Measurements from ENCODE around the gene COL5A1.
"Not testable (repeated sequence)": the region's sequence is repeated elsewhere in the genome, so short reads cannot be mapped to it uniquely, and the experiment has no call there.

The COL5A1 gene

DNA sequence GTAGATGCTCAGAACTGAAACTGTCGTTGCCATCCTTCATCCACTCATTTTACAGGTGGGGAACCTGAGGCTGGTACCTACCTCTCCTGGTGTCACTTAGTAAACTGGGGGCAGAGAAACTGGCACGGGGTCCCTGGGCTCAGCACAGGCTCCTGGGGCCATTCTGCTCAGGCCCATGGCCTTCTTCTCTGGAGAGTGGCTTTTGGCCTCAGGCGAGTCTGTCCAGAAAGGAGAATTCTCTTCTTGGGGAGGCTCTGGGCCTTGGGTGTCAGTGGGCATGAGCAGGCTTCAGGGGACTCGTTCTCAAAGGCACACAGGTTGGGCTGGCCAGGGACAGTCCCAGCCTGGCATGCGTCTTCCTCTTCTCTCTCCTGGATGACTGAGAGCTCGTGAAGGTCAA is 24.6 kb downstream of the COL5A1 start:
- H3K36me3 ChIP-seq (ENCODE audit: control insufficient read depth in 2 of 2, insufficient read depth in 2 of 2, low read length in 2 of 2), result no peaks in the 10 kb centered on the region
- H3K9ac ChIP-seq (ENCODE audit: low read depth in 1 of 2, low read length in 2 of 2), result no peak overlapping the region
- H3K4me3 ChIP-seq (ENCODE audit: low read length in 2 of 2), result no peak overlapping the region
- no peaks in the 10 kb centered on the region for H3K9me3 ChIP-seq (ENCODE audit: control insufficient read depth in 2 of 2, low read length in 2 of 2)
- peaks cover 3% of the 10 kb centered on the region in 2 donors for H3K4me1 ChIP-seq (ENCODE audit: control insufficient read depth in 2 of 2, insufficient read depth in 2 of 2, low read length in 2 of 2)
- peaks cover 0 to 2% of the 10 kb centered on the region in 2 donors for H3K27me3 ChIP-seq (ENCODE audit: control insufficient read depth in 2 of 2, insufficient read depth in 2 of 2, low read length in 2 of 2)
- H3K27ac ChIP-seq (ENCODE audit: low read depth in 2 of 2, low read length in 2 of 2), result no peak overlapping the region

DNA sequence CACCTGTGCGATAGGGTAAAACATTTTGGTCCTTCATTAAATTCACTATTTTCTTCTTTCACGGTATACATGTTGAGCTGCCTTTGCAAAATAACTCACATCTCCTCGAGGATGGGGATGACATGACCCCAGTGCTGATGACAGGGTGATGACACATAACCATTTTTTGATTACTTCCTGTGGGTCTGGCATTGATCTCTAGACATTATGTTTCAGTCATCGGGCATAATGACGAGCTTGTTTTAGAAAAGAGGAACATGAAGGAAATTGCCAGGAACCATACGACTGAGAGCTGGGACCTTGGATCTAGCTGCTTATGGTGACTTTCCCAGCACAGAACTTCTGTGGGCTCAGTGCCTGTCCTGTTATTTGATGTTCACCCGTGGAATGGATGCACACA is 25.2 kb downstream of the COL5A1 start:
- Histone ChIP-seq H3K4me3 (ENCODE audit: low read length in 2 of 2) (no peak overlapping the region), H3K9me3 (ENCODE audit: control insufficient read depth in 2 of 2, low read length in 2 of 2) (no peaks in the 10 kb centered on the region), H3K4me1 (ENCODE audit: control insufficient read depth in 2 of 2, insufficient read depth in 2 of 2, low read length in 2 of 2) (peaks cover 0 to 3% of the 10 kb centered on the region in 2 donors), H3K27ac (ENCODE audit: low read depth in 2 of 2, low read length in 2 of 2) (no peak overlapping the region), H3K9ac (ENCODE audit: low read depth in 1 of 2, low read length in 2 of 2) (no peak overlapping the region), H3K36me3 (ENCODE audit: control insufficient read depth in 2 of 2, insufficient read depth in 2 of 2, low read length in 2 of 2) (no peaks in the 10 kb centered on the region), H3K27me3 (ENCODE audit: control insufficient read depth in 2 of 2, insufficient read depth in 2 of 2, low read length in 2 of 2) (peaks cover 0 to 2% of the 10 kb centered on the region in 2 donors)

DNA sequence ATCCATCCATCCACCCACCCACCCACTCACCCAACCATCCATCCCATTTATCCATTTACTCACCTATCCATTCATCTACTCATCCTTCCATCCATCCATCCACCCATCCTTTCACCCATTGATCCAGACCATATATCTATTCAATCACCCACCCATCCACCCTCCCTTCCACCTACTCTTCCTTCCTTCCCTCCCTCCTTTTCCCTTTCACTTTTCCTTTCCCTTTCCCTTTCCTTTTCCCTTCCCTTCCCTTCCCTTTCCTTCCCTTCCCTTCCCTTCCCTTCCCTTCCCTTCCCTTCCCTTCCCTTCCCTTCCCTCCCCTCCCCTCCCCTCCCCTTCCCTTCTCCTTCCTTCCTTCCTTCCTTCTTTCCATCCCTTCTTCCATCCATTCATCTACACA is 27.4 kb downstream of the COL5A1 start:
- not testable (repeated sequence) for H3K36me3 ChIP-seq (ENCODE audit: control insufficient read depth in 2 of 2, insufficient read depth in 2 of 2, low read length in 2 of 2); H3K9me3 ChIP-seq (ENCODE audit: control insufficient read depth in 2 of 2, low read length in 2 of 2); H3K27me3 ChIP-seq (ENCODE audit: control insufficient read depth in 2 of 2, insufficient read depth in 2 of 2, low read length in 2 of 2); H3K27ac ChIP-seq (ENCODE audit: low read depth in 2 of 2, low read length in 2 of 2); H3K4me3 ChIP-seq (ENCODE audit: low read length in 2 of 2); H3K4me1 ChIP-seq (ENCODE audit: control insufficient read depth in 2 of 2, insufficient read depth in 2 of 2, low read length in 2 of 2); H3K9ac ChIP-seq (ENCODE audit: low read depth in 1 of 2, low read length in 2 of 2)

DNA sequence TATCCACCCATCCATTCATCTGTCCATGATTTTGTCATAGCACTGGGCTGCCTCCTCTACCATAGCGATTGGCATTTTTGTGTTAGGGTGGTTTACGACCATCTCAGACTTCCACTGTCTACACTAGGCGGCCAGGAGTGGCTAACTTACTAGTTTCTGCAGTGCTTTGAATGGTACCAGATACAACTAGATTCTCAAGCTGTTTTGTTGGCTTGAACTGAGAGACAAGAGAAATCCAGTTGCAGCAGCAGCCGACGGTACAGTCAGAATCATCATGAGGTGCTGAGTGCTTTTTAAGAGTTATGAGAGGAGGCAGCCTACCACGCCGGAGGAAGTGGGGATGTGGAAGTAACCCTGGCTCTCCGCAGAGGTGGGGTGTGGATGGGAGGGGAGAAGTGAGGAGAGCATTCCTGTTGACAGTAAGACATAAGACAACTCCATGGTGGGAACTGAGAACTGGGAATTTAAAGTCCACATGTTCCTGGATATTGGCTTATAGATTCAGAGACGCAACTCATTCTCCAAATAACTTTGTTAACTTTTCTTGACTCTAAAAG is 27.9 kb downstream of the COL5A1 start:
- no peak overlapping the region for H3K27ac ChIP-seq (ENCODE audit: low read depth in 2 of 2, low read length in 2 of 2)
- no peaks in the 10 kb centered on the region for H3K36me3 ChIP-seq (ENCODE audit: control insufficient read depth in 2 of 2, insufficient read depth in 2 of 2, low read length in 2 of 2)
- H3K4me1 ChIP-seq (ENCODE audit: control insufficient read depth in 2 of 2, insufficient read depth in 2 of 2, low read length in 2 of 2), result no peaks in the 10 kb centered on the region
- H3K27me3 ChIP-seq (ENCODE audit: control insufficient read depth in 2 of 2, insufficient read depth in 2 of 2, low read length in 2 of 2), result peaks cover 0 to 2% of the 10 kb centered on the region in 2 donors
- no peak overlapping the region for H3K9ac ChIP-seq (ENCODE audit: low read depth in 1 of 2, low read length in 2 of 2)
- no peak overlapping the region for H3K4me3 ChIP-seq (ENCODE audit: low read length in 2 of 2)
- H3K9me3 ChIP-seq (ENCODE audit: control insufficient read depth in 2 of 2, low read length in 2 of 2), result no peaks in the 10 kb centered on the region

DNA sequence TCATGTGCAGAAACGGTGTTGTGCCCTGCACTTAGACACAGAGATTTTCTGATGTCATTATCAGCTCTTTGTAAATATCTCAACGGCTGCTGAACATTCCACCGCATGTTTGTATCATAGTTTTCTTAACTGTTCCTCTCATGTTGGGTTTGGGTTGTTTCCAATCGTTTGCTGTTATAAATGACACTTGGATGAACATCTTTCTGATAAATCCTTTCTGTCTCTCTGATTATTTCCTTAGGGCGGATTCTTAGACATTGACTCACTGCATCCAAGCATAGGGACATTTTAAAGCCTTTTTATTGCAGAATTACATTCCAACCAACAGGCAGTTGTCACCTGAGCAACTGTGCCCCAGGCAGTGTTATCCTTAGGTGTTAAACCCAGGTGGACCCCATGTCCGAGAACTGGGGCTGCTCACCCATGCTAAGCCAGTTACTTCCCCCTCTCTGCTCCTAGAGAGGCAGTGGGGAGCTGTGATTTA is 28.5 kb downstream of the COL5A1 start:
- H3K4me1 ChIP-seq (ENCODE audit: control insufficient read depth in 2 of 2, insufficient read depth in 2 of 2, low read length in 2 of 2), result no peaks in the 10 kb centered on the region
- H3K27ac ChIP-seq (ENCODE audit: low read depth in 2 of 2, low read length in 2 of 2), result no peak overlapping the region
- H3K4me3 ChIP-seq (ENCODE audit: low read length in 2 of 2), result no peak overlapping the region

DNA sequence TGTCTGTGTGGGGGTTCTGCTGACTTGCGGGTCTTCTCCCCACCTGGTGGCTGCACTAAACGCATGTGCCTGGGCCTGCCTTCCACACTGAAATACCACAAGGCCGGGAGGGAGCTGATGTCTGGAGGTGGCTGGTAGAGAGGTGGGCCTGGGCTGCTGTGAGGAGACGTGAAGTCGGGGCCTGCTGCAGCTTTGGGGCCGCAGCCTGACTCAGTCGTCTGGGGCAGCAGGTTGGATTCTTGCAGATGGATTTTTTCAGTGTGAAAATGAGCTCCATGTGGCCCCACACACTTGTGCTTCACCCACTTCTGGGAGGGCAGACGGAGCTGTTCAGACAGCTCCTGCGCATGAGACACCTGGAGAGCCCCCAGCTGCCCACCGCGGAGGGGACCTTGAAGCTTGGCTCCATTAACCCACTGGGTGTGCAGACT is 29.3 kb downstream of the COL5A1 start:
- Histone ChIP-seq H3K9ac (ENCODE audit: low read depth in 1 of 2, low read length in 2 of 2) (no peak overlapping the region), H3K36me3 (ENCODE audit: control insufficient read depth in 2 of 2, insufficient read depth in 2 of 2, low read length in 2 of 2) (no peaks in the 10 kb centered on the region), H3K9me3 (ENCODE audit: control insufficient read depth in 2 of 2, low read length in 2 of 2) (no peaks in the 10 kb centered on the region), H3K27me3 (ENCODE audit: control insufficient read depth in 2 of 2, insufficient read depth in 2 of 2, low read length in 2 of 2) (peaks cover 0 to 2% of the 10 kb centered on the region in 2 donors), H3K4me1 (ENCODE audit: control insufficient read depth in 2 of 2, insufficient read depth in 2 of 2, low read length in 2 of 2) (no peaks in the 10 kb centered on the region), H3K4me3 (ENCODE audit: low read length in 2 of 2) (no peak overlapping the region), H3K27ac (ENCODE audit: low read depth in 2 of 2, low read length in 2 of 2) (no peak overlapping the region)

More for the DNA sequence above, 28.5 kb downstream of the COL5A1 start:
- Histone ChIP-seq H3K9ac (ENCODE audit: low read depth in 1 of 2, low read length in 2 of 2) (no peak overlapping the region), H3K27me3 (ENCODE audit: control insufficient read depth in 2 of 2, insufficient read depth in 2 of 2, low read length in 2 of 2) (peaks cover 0 to 2% of the 10 kb centered on the region in 2 donors), H3K36me3 (ENCODE audit: control insufficient read depth in 2 of 2, insufficient read depth in 2 of 2, low read length in 2 of 2) (no peaks in the 10 kb centered on the region), H3K9me3 (ENCODE audit: control insufficient read depth in 2 of 2, low read length in 2 of 2) (no peaks in the 10 kb centered on the region)

DNA sequence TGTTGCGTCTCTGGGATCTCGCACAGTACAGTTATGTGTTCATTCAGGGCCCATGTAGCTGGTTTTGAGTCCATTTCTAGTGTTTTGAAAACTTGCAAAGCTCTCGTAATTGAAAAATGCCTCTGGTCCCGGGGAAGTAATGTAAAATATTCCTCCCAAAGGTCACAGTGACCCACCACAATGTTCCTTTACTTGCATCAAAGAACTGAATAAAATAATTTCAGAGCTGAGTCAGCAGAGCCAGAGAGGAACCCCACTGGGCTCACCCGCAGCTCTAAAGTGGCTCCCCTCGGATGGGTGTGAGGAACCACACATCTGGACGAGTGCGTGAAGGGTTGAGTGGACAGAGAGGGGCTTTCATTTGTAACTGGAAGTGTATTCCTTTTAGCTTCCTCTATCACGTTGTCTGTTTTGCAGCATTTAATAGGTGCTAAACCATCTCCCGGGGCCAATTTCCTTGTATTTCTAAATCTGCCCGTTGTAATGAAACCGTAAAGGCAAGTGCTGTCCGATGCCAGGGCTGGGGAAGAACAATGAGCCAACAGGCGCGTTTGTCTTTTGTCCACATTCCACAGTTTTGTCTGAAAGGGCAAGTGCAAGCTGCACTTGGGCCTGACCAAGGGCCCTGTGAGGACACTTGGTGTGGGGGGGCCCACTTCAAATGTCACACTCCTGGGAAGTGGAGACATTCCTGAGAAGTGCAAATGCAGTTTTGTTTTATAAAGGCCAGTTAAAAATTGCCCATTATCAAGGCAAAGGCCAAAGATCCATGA is 29.9 kb downstream of the COL5A1 start:
- Histone ChIP-seq H3K27me3 (ENCODE audit: control insufficient read depth in 2 of 2, insufficient read depth in 2 of 2, low read length in 2 of 2) (peaks cover 0 to 2% of the 10 kb centered on the region in 2 donors), H3K9me3 (ENCODE audit: control insufficient read depth in 2 of 2, low read length in 2 of 2) (no peaks in the 10 kb centered on the region), H3K4me3 (ENCODE audit: low read length in 2 of 2) (no peak overlapping the region), H3K36me3 (ENCODE audit: control insufficient read depth in 2 of 2, insufficient read depth in 2 of 2, low read length in 2 of 2) (no peaks in the 10 kb centered on the region), H3K9ac (ENCODE audit: low read depth in 1 of 2, low read length in 2 of 2) (no peak overlapping the region), H3K27ac (ENCODE audit: low read depth in 2 of 2, low read length in 2 of 2) (no peak overlapping the region), H3K4me1 (ENCODE audit: control insufficient read depth in 2 of 2, insufficient read depth in 2 of 2, low read length in 2 of 2) (no peaks in the 10 kb centered on the region)

DNA sequence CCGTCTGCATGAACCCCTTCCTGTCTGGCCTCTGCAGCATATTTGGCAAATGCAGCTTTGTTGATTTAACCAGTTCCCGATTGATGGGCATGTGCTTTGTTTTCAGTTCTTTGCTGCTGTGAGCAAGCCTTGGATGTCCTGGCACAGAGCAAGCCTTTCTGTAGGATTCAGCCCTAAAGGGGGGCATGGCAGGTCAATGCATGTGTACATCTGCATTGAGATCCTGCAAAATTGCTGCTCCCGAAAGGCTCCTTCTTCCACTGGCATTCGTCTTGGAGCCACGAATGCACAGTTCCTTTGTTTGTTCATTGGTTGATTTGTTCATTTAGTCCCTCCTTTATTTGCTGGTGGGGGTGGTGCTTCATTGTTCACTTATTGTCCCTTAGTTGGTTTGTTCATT is 34.8 kb downstream of the COL5A1 start:
- peaks cover 2 to 6% of the 10 kb centered on the region in 2 donors for H3K4me1 ChIP-seq (ENCODE audit: control insufficient read depth in 2 of 2, insufficient read depth in 2 of 2, low read length in 2 of 2)
- H3K27me3 ChIP-seq (ENCODE audit: control insufficient read depth in 2 of 2, insufficient read depth in 2 of 2, low read length in 2 of 2), result no peaks in the 10 kb centered on the region
- no peaks in the 10 kb centered on the region for H3K36me3 ChIP-seq (ENCODE audit: control insufficient read depth in 2 of 2, insufficient read depth in 2 of 2, low read length in 2 of 2)
- H3K4me3 ChIP-seq (ENCODE audit: low read length in 2 of 2), result no peak overlapping the region
- H3K27ac ChIP-seq (ENCODE audit: low read depth in 2 of 2, low read length in 2 of 2), result no peak overlapping the region
- no peaks in the 10 kb centered on the region for H3K9me3 ChIP-seq (ENCODE audit: control insufficient read depth in 2 of 2, low read length in 2 of 2)
- no peak overlapping the region for H3K9ac ChIP-seq (ENCODE audit: low read depth in 1 of 2, low read length in 2 of 2)

DNA sequence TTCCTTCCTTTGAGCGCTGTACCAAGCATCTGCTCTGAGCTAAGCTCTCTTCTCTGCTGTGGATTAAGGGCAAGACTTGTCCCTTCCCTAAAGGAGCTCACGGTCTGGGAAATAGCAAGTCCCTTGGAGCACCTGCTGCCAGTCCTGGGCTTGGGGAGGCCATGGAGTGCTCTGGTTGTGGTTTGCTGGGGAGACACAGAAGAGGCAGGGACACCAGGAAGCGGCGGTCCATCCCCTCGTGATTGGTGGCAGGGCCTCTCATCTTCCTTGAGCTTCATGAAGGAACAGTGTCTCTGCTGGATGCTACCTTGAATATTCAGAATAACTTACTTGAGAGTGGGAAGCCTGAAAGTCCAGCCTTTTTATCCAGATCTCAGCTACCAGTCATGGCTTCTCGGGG is 35.3 kb downstream of the COL5A1 start:
- Histone ChIP-seq H3K36me3 (ENCODE audit: control insufficient read depth in 2 of 2, insufficient read depth in 2 of 2, low read length in 2 of 2) (no peaks in the 10 kb centered on the region), H3K9me3 (ENCODE audit: control insufficient read depth in 2 of 2, low read length in 2 of 2) (no peaks in the 10 kb centered on the region), H3K27me3 (ENCODE audit: control insufficient read depth in 2 of 2, insufficient read depth in 2 of 2, low read length in 2 of 2) (no peaks in the 10 kb centered on the region), H3K4me1 (ENCODE audit: control insufficient read depth in 2 of 2, insufficient read depth in 2 of 2, low read length in 2 of 2) (peaks cover 2 to 7% of the 10 kb centered on the region in 2 donors), H3K27ac (ENCODE audit: low read depth in 2 of 2, low read length in 2 of 2) (no peak overlapping the region), H3K9ac (ENCODE audit: low read depth in 1 of 2, low read length in 2 of 2) (no peak overlapping the region), H3K4me3 (ENCODE audit: low read length in 2 of 2) (no peak overlapping the region)

DNA sequence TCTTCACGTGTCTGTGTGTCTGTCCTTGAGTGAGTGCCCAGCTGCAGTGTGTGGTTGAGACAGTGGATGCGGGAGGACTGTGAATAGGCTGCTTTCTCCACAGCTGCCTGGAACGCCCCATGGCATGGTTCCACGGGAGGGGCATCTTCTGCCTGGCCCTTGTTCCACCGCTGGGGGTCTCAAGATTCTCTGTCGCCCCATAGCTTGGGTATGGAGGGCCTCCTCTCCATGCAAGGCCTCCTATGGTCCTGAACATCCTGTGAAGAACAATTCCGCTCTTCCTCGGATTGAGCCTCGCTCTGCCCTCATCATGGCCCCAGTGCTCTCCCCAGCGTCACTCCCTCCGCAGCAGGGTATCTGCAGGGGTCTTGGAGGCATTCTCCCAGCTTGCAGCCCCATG is 36.1 kb downstream of the COL5A1 start:
- no peak overlapping the region for H3K27ac ChIP-seq (ENCODE audit: low read depth in 2 of 2, low read length in 2 of 2)
- H3K4me3 ChIP-seq (ENCODE audit: low read length in 2 of 2), result no peak overlapping the region
- no peaks in the 10 kb centered on the region for H3K36me3 ChIP-seq (ENCODE audit: control insufficient read depth in 2 of 2, insufficient read depth in 2 of 2, low read length in 2 of 2)
- peaks cover 2 to 7% of the 10 kb centered on the region in 2 donors for H3K4me1 ChIP-seq (ENCODE audit: control insufficient read depth in 2 of 2, insufficient read depth in 2 of 2, low read length in 2 of 2)
- no peaks in the 10 kb centered on the region for H3K27me3 ChIP-seq (ENCODE audit: control insufficient read depth in 2 of 2, insufficient read depth in 2 of 2, low read length in 2 of 2)
- H3K9me3 ChIP-seq (ENCODE audit: control insufficient read depth in 2 of 2, low read length in 2 of 2), result no peaks in the 10 kb centered on the region
- H3K9ac ChIP-seq (ENCODE audit: low read depth in 1 of 2, low read length in 2 of 2), result no peak overlapping the region

Data from mucosa of rectum (tissue), 2 donors.